Liver (tissue), 3 donors: ENCODE data around the gene CHP2.

ENCODE experiments used
- NR2F2 ChIP-seq: IDR thresholded peaks from 2 replicates; pipeline ENCODE4 v1.6.1; 2016; ENCODE audit warnings: antibody characterized with exemption
- RAD21 ChIP-seq, 2 donors: IDR thresholded peaks; 2 replicates each; pipeline ENCODE4 v1.6.1; 2016; ENCODE audit warnings: antibody characterized with exemption in 2 of 2, mild to moderate bottlenecking in 2 of 2
- RXRA ChIP-seq, 2 donors: IDR thresholded peaks; 2 replicates each; pipeline ENCODE4 v1.6.1; 2017 to 2018; ENCODE audit warnings: antibody characterized with exemption in 2 of 2, mild to moderate bottlenecking in 1 of 2
- SP1 ChIP-seq: IDR thresholded peaks from 2 replicates; pipeline ENCODE4 v1.6.1; 2018; ENCODE audit warnings: antibody characterized with exemption, mild to moderate bottlenecking
- YY1 ChIP-seq: IDR thresholded peaks from 2 replicates; pipeline ENCODE4 v1.6.1; 2016; ENCODE audit warnings: antibody characterized with exemption, mild to moderate bottlenecking
- TF ChIP-seq, protein P1 (sequence below): fragments of 150-350 bp; IDR thresholded peaks from 2 replicates; pipeline ENCODE4 v1.5.1; 2017; ENCODE audit warnings: improper control_type of control experiment, low read depth, low read length; ENCODE audit not compliant: missing input control
- TF ChIP-seq, protein P2 (sequence below): IDR thresholded peaks from 2 replicates; pipeline ENCODE4 v1.6.1; 2016; ENCODE audit warnings: antibody characterized with exemption
- TF ChIP-seq, protein P3 (sequence below): IDR thresholded peaks from 2 replicates; pipeline ENCODE4 v1.6.1; 2016; ENCODE audit warnings: antibody characterized with exemption, mild to moderate bottlenecking
- donor health status: healthy.
- donor health status: healthy.

DNA sequence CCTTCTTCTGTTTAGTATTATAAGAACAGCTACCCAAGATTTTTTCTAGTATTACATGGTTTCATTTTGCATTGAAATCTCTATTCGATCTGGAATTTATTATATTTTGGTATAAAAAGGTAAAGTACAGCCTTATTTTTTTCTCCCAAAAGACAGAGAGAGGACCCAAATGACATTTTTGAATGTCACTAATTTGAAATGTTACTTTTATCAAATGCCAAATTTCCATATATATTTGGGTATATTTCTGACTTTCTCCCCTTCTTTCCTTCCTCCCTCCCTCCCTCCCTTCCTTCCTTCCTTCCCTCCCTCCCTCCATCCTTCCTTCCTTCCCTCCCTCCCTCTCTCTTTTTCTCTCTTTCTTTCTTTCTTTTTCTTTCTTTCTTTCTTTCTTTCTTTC lies 6.2 kb upstream of the CHP2 start:
- TF ChIP-seq, protein P1, sequence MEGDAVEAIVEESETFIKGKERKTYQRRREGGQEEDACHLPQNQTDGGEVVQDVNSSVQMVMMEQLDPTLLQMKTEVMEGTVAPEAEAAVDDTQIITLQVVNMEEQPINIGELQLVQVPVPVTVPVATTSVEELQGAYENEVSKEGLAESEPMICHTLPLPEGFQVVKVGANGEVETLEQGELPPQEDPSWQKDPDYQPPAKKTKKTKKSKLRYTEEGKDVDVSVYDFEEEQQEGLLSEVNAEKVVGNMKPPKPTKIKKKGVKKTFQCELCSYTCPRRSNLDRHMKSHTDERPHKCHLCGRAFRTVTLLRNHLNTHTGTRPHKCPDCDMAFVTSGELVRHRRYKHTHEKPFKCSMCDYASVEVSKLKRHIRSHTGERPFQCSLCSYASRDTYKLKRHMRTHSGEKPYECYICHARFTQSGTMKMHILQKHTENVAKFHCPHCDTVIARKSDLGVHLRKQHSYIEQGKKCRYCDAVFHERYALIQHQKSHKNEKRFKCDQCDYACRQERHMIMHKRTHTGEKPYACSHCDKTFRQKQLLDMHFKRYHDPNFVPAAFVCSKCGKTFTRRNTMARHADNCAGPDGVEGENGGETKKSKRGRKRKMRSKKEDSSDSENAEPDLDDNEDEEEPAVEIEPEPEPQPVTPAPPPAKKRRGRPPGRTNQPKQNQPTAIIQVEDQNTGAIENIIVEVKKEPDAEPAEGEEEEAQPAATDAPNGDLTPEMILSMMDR: no peak
- TF ChIP-seq RAD21 (IDR thresholded peaks at IDR 0.05): no peak
- TF ChIP-seq, protein P2, sequence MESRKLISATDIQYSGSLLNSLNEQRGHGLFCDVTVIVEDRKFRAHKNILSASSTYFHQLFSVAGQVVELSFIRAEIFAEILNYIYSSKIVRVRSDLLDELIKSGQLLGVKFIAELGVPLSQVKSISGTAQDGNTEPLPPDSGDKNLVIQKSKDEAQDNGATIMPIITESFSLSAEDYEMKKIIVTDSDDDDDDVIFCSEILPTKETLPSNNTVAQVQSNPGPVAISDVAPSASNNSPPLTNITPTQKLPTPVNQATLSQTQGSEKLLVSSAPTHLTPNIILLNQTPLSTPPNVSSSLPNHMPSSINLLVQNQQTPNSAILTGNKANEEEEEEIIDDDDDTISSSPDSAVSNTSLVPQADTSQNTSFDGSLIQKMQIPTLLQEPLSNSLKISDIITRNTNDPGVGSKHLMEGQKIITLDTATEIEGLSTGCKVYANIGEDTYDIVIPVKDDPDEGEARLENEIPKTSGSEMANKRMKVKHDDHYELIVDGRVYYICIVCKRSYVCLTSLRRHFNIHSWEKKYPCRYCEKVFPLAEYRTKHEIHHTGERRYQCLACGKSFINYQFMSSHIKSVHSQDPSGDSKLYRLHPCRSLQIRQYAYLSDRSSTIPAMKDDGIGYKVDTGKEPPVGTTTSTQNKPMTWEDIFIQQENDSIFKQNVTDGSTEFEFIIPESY: no peak
- TF ChIP-seq, protein P3, sequence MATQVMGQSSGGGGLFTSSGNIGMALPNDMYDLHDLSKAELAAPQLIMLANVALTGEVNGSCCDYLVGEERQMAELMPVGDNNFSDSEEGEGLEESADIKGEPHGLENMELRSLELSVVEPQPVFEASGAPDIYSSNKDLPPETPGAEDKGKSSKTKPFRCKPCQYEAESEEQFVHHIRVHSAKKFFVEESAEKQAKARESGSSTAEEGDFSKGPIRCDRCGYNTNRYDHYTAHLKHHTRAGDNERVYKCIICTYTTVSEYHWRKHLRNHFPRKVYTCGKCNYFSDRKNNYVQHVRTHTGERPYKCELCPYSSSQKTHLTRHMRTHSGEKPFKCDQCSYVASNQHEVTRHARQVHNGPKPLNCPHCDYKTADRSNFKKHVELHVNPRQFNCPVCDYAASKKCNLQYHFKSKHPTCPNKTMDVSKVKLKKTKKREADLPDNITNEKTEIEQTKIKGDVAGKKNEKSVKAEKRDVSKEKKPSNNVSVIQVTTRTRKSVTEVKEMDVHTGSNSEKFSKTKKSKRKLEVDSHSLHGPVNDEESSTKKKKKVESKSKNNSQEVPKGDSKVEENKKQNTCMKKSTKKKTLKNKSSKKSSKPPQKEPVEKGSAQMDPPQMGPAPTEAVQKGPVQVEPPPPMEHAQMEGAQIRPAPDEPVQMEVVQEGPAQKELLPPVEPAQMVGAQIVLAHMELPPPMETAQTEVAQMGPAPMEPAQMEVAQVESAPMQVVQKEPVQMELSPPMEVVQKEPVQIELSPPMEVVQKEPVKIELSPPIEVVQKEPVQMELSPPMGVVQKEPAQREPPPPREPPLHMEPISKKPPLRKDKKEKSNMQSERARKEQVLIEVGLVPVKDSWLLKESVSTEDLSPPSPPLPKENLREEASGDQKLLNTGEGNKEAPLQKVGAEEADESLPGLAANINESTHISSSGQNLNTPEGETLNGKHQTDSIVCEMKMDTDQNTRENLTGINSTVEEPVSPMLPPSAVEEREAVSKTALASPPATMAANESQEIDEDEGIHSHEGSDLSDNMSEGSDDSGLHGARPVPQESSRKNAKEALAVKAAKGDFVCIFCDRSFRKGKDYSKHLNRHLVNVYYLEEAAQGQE: no peak
- no peak for TF ChIP-seq YY1
- TF ChIP-seq SP1: no peak
- no peak for TF ChIP-seq RXRA (IDR thresholded peaks at IDR 0.05)
- no peak for TF ChIP-seq NR2F2
